ENCODE data around the gene CCL21.
"Not testable (repeated sequence)": the region's sequence is repeated elsewhere in the genome, so short reads cannot be mapped to it uniquely, and the experiment has no call there.

CCL21 gene

DNA sequence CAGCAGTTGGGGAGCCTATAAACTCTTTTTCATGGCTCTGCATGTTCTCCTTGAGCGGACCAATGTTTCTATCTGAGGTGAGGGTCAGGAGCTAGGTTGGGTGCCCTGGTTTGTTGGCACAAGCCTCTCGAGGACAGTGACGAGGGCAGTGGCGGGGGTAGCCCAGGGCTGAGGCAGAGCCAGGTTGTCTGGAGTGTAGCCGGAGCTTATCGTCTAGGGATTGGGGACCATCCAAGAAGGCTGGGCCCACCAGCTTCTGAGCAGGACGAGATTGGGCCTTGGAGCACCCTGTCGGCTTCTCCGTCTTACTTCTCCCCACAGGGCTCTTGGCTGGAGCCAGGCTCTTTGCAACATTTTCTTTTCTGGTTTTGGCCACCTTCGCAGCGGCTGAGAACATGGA is 13.2 kb upstream of the CCL21 start (continued):
- TF ChIP-seq ZEB2 (tag by site-specific recombination; IDR thresholded peaks at IDR 0.05) (no peak), ZNF311 (tag by site-specific recombination; IDR thresholded peaks at IDR 0.05; ENCODE audit: borderline replicate concordance) (no peak), ZNF76 (tag by site-specific recombination; IDR thresholded peaks at IDR 0.05; ENCODE audit: borderline replicate concordance, low read depth) (no peak), ZSCAN16 (tag by site-specific recombination; IDR thresholded peaks at IDR 0.05) (no peak), ZNF747 (tag by site-specific recombination; IDR thresholded peaks at IDR 0.05) (no peak), ZNF341 (tag by site-specific recombination; IDR thresholded peaks at IDR 0.05; ENCODE audit: low read depth) (no peak), SP2 (tag by site-specific recombination; IDR thresholded peaks at IDR 0.05) (no peak), ZNF558 (tag by site-specific recombination; IDR thresholded peaks at IDR 0.05) (no peak)
- TF ChIP-seq, protein P1, sequence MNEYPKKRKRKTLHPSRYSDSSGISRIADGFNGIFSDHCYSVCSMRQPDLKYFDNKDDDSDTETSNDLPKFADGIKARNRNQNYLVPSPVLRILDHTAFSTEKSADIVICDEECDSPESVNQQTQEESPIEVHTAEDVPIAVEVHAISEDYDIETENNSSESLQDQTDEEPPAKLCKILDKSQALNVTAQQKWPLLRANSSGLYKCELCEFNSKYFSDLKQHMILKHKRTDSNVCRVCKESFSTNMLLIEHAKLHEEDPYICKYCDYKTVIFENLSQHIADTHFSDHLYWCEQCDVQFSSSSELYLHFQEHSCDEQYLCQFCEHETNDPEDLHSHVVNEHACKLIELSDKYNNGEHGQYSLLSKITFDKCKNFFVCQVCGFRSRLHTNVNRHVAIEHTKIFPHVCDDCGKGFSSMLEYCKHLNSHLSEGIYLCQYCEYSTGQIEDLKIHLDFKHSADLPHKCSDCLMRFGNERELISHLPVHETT (tag by site-specific recombination; IDR thresholded peaks at IDR 0.05): no peak
- TF ChIP-seq, protein P2, sequence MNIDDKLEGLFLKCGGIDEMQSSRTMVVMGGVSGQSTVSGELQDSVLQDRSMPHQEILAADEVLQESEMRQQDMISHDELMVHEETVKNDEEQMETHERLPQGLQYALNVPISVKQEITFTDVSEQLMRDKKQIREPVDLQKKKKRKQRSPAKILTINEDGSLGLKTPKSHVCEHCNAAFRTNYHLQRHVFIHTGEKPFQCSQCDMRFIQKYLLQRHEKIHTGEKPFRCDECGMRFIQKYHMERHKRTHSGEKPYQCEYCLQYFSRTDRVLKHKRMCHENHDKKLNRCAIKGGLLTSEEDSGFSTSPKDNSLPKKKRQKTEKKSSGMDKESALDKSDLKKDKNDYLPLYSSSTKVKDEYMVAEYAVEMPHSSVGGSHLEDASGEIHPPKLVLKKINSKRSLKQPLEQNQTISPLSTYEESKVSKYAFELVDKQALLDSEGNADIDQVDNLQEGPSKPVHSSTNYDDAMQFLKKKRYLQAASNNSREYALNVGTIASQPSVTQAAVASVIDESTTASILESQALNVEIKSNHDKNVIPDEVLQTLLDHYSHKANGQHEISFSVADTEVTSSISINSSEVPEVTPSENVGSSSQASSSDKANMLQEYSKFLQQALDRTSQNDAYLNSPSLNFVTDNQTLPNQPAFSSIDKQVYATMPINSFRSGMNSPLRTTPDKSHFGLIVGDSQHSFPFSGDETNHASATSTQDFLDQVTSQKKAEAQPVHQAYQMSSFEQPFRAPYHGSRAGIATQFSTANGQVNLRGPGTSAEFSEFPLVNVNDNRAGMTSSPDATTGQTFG (tag by site-specific recombination; IDR thresholded peaks at IDR 0.05; ENCODE audit: borderline replicate concordance): no peak

DNA sequence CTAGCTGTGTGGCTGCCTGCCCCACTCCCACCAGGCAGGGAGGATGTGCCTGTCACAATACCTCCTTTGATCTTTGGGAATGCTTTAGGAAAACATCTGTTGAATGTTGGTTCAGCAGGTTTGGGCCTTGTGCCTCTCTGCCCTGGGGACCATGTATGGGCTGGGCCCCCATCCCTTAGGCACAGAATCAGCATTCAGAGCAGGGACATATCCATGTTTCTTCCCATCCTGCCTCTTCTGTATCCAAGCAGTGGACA is 9.8 kb upstream of the CCL21 start:
- ChIA-PET POLR2A (interaction anchor here (0.7 kb wide), 1 partner anchor 108 kb away, joined by 3 read pairs; no protein-coding TSS in a partner anchor), CTCF (interaction anchor here (4.9 kb wide), 1 partner anchor 19 kb away, joined by 31 read pairs; no protein-coding TSS in a partner anchor)
- H3K27ac ChIP-seq (ENCODE audit: extremely low read depth, low read depth, low read length): not testable (repeated sequence)

DNA sequence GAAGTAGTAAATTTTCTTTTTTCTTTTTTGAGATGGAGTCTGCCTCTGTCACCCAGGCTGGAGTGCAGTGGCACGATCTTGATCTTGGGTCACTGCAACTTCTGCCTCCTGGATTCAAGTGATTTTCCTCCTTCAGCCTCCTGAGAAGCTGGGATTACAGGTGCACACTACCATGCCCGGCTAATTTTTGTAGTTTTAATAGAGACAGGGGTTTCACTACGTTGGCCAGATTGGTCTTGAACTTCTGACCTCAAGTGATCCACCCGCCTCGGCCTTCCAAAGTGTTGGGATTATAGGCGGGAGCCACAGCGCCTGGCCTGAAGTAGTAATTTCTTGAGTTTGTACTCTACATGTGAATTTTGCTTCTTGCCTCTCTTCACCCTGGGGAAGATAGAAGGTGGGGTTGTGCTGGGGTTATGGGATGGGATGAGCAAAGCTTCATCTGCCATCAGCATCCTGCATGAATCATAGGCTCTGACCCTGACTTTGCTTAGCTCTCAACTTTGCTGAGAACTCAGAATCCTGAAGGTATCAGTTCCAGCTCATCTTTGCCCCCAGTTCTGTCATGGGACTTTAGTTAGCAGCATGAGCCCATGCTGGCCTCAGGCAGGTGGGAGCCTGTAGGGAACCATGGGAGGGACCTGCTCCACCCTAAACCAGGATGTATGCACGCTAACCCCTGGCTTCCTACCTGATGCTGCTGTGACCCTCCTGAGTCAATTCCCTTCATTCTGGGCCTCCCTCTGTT is 9.3 kb upstream of the CCL21 start:
- CTCF ChIA-PET: interaction anchor here (4.9 kb wide), 1 partner anchor 19 kb away, joined by 31 read pairs; no protein-coding TSS in a partner anchor

More for the DNA sequence above, 9.8 kb upstream of the CCL21 start:
- not testable (repeated sequence) for H3K36me3 ChIP-seq (ENCODE audit: control insufficient read depth in 2 of 2, insufficient read depth in 1 of 2, low read length in 2 of 2); H3K4me3 ChIP-seq (ENCODE audit: low read depth, low read length); H3K4me1 ChIP-seq (ENCODE audit: control insufficient read depth, insufficient read depth, low read length); H3K9me3 ChIP-seq (ENCODE audit: control insufficient read depth, insufficient read depth, low read depth, low read length)

DNA sequence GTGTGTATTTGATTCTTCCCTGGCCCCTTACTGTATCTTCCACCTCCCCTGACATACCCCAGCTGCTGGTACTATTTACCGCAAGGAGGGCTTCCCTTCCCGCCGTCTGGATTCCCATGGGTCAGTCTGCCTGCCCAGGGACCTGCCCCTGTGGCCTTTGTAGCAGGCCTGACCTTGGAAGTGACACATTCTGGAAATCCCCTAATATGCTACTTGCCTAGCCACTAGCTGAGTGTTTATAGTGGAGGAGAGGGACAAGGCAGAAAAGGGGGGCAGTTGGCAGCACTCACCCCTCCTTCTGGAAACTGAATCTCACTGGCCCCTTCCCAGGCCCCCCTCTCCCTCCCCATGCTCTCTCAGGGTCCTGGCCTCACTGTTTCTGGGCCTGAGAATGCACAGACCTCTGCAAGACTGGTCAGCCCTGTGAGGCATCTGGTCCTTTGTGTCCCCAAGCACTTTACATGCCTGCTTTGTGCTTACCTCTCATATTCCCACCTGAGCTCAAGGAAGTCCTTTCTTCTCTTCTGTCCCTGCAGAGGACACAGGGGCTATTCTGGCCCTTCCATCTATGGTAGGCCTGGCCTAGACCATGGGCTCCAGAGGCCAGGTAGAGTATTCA is 8.2 kb upstream of the CCL21 start:
- no peak overlapping the region for H3K27ac ChIP-seq (ENCODE audit: extremely low read depth, low read depth, low read length)
- no peaks in the 10 kb centered on the region for H3K36me3 ChIP-seq (ENCODE audit: control insufficient read depth in 2 of 2, insufficient read depth in 1 of 2, low read length in 2 of 2)
- H3K9me3 ChIP-seq (ENCODE audit: control insufficient read depth, insufficient read depth, low read depth, low read length): no peaks in the 10 kb centered on the region
- CTCF ChIA-PET: interaction anchor here (4.9 kb wide), 1 partner anchor 17 kb away, joined by 31 read pairs; no protein-coding TSS in a partner anchor
- H3K4me1 ChIP-seq (ENCODE audit: control insufficient read depth, insufficient read depth, low read length): no peaks in the 10 kb centered on the region
- POLR2A ChIA-PET: no interaction called here
- H3K4me3 ChIP-seq (ENCODE audit: low read depth, low read length): no peak overlapping the region
- TF ChIP-seq MYNN (tag by site-specific recombination; IDR thresholded peaks at IDR 0.05; ENCODE audit: borderline replicate concordance): no peak
- TF ChIP-seq, protein P3, sequence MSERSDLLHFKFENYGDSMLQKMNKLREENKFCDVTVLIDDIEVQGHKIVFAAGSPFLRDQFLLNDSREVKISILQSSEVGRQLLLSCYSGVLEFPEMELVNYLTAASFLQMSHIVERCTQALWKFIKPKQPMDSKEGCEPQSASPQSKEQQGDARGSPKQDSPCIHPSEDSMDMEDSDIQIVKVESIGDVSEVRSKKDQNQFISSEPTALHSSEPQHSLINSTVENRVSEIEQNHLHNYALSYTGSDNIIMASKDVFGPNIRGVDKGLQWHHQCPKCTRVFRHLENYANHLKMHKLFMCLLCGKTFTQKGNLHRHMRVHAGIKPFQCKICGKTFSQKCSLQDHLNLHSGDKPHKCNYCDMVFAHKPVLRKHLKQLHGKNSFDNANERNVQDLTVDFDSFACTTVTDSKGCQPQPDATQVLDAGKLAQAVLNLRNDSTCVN (tag by site-specific recombination; optimal IDR thresholded peaks at IDR 0.05): no peak
- no peak for TF ChIP-seq ZNF121 (tag by site-specific recombination; IDR thresholded peaks at IDR 0.05)
- TF ChIP-seq ZNF366 (tag by site-specific recombination; conservative IDR thresholded peaks at IDR 0.05): no peak
- TF ChIP-seq, protein P4, sequence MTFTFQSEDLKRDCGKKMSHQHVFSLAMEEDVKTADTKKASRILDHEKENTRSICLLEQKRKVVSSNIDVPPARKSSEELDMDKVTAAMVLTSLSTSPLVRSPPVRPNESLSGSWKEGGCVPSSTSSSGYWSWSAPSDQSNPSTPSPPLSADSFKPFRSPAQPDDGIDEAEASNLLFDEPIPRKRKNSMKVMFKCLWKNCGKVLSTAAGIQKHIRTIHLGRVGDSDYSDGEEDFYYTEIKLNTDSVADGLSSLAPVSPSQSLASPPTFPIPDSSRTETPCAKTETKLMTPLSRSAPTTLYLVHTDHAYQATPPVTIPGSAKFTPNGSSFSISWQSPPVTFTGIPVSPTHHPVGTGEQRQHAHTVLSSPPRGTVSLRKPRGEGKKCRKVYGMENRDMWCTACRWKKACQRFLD (tag by site-specific recombination; IDR thresholded peaks at IDR 0.05): no peak
- TF ChIP-seq ZBTB1 (tag by site-specific recombination; IDR thresholded peaks at IDR 0.05): no peak

More for the DNA sequence above, 9.3 kb upstream of the CCL21 start:
- Histone ChIP-seq H3K9me3 (ENCODE audit: control insufficient read depth, insufficient read depth, low read depth, low read length) (no peaks in the 10 kb centered on the region), H3K27ac (ENCODE audit: extremely low read depth, low read depth, low read length) (no peak overlapping the region), H3K36me3 (ENCODE audit: control insufficient read depth in 2 of 2, insufficient read depth in 1 of 2, low read length in 2 of 2) (no peaks in the 10 kb centered on the region), H3K4me1 (ENCODE audit: control insufficient read depth, insufficient read depth, low read length) (no peaks in the 10 kb centered on the region), H3K4me3 (ENCODE audit: low read depth, low read length) (no peak overlapping the region)
- POLR2A ChIA-PET: no interaction called here
- no peak for TF ChIP-seq ZNF521 (tag by site-specific recombination; IDR thresholded peaks at IDR 0.05)
- no peak for TF ChIP-seq ZXDB (tag by site-specific recombination; IDR thresholded peaks at IDR 0.05)
- no peak for TF ChIP-seq ZNF610 (tag by site-specific recombination; IDR thresholded peaks at IDR 0.05; ENCODE audit: borderline replicate concordance)
- no peak for TF ChIP-seq GLI4 (tag by site-specific recombination; IDR thresholded peaks at IDR 0.05)
- TF ChIP-seq ZNF2 (tag by site-specific recombination; IDR thresholded peaks at IDR 0.05): no peak
- TF ChIP-seq ZIC2 (tag by site-specific recombination; IDR thresholded peaks at IDR 0.05): no peak
- TF ChIP-seq, protein P5, sequence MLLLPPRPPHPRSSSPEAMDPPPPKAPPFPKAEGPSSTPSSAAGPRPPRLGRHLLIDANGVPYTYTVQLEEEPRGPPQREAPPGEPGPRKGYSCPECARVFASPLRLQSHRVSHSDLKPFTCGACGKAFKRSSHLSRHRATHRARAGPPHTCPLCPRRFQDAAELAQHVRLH (tag by site-specific recombination; IDR thresholded peaks at IDR 0.05): no peak
- TF ChIP-seq ZNF629 (tag by site-specific recombination; IDR thresholded peaks at IDR 0.05): no peak
- no peak for TF ChIP-seq TCF7L2 (IDR thresholded peaks at IDR 0.05; ENCODE audit: borderline replicate concordance, low read depth, low read length)
